ENCODE data around the gene CYP27C1. TPM values are rescaled to one million over a fixed set of nuclear protein-coding genes. Genes with fewer than 3 reads are reported as not detected.
"Not testable (repeated sequence)": the region's sequence is repeated elsewhere in the genome, so short reads cannot be mapped to it uniquely, and the experiment has no call there.

CYP27C1 gene
- total and polyA plus RNA-seq, 4 donors = 0.16 to 0.42 TPM; not detected in 2

- Histone ChIP-seq H3K4me3 (ENCODE audit: low read length in 2 of 2) (no peak overlapping the region), H3K27me3 (ENCODE audit: control insufficient read depth in 1 of 2, insufficient read depth in 2 of 2, low read length in 1 of 2) (no peaks in the 10 kb centered on the region), H3K36me3 (ENCODE audit: control insufficient read depth in 1 of 2, insufficient read depth in 2 of 2, low read length in 1 of 2) (no peaks in the 10 kb centered on the region), H3K9me3 (ENCODE audit: control insufficient read depth, low read length) (peaks cover 1% of the 10 kb centered on the region), H3K27ac (ENCODE audit: low read depth in 1 of 2, low read length in 2 of 2) (no peak overlapping the region), H3K4me1 (ENCODE audit: control insufficient read depth in 1 of 2, insufficient read depth in 2 of 2, low read length in 2 of 2) (no peaks in the 10 kb centered on the region)
- DNase-seq = no peak
- WGBS, 2 donors = 94% methylated on average over 14 of the region's 14 CpGs
- intact Hi-C loops (cut with DNase I) = no loop called here
- ATAC-seq (ENCODE audit: low FRiP score) = no peak
These were observed 2.4 kb downstream of the CYP27C1 start for GRCh38 chr2:127217470-127218325.

DNA sequence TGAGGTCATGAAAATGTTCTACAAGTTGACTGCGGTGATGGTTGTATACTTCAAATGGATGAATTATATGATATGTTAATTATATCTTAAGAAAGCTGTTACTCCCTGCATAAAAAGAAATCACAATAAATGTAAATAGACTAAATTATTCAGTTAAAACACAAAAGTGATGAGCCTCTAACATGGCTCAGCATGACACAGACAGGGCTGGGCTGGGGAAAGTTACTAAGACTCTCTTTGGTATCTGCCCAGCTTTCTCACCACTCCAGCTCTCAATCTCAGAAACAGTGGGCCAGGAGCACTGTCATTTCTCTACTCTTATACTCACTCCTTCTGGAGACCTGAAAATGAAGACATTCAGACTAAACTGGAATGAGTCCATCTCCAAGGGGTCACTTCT, 3.5 kb downstream of the CYP27C1 start:
- Histone ChIP-seq H3K27ac (ENCODE audit: low read depth in 1 of 2, low read length in 2 of 2) (no peak overlapping the region), H3K4me1 (ENCODE audit: control insufficient read depth in 1 of 2, insufficient read depth in 2 of 2, low read length in 2 of 2) (no peaks in the 10 kb centered on the region), H3K27me3 (ENCODE audit: control insufficient read depth in 1 of 2, insufficient read depth in 2 of 2, low read length in 1 of 2) (no peaks in the 10 kb centered on the region), H3K4me3 (ENCODE audit: low read length in 2 of 2) (no peak overlapping the region), H3K9me3 (ENCODE audit: control insufficient read depth, low read length) (peaks cover 1% of the 10 kb centered on the region), H3K36me3 (ENCODE audit: control insufficient read depth in 1 of 2, insufficient read depth in 2 of 2, low read length in 1 of 2) (no peaks in the 10 kb centered on the region)
- 97 to 99% methylated on average over 1 of the region's 1 CpG for whole genome bisulfite sequencing, 2 donors
- DNase-seq (no peak), ATAC-seq (ENCODE audit: low FRiP score) (no peak)
- intact Hi-C loops (cut with DNase I) = no loop called here

DNA sequence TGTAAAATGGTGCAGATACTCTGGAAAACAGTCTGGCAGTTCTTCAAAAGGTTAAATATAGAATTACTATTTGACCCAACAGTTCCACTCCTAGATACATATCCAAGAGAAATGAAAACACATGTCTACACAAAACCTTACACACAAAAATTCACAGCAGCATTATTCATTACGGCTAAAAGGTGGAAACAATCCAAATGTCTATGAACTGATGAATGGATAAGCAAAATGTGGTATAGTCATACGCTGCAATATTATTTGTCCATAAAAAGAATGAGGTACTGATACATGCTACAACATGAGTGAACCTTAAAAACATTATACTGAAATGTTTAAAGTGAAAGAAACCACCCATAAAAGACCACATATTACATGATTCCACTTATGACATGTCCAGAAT, 4.0 kb downstream of the CYP27C1 start:
- Histone ChIP-seq H3K27me3 (ENCODE audit: control insufficient read depth in 1 of 2, insufficient read depth in 2 of 2, low read length in 1 of 2) (no peaks in the 10 kb centered on the region), H3K36me3 (ENCODE audit: control insufficient read depth in 1 of 2, insufficient read depth in 2 of 2, low read length in 1 of 2) (no peaks in the 10 kb centered on the region), H3K4me1 (ENCODE audit: control insufficient read depth in 1 of 2, insufficient read depth in 2 of 2, low read length in 2 of 2) (no peaks in the 10 kb centered on the region), H3K4me3 (ENCODE audit: low read length in 2 of 2) (no peak overlapping the region), H3K27ac (ENCODE audit: low read depth in 1 of 2, low read length in 2 of 2) (no peak overlapping the region), H3K9me3 (ENCODE audit: control insufficient read depth, low read length) (peaks cover 1% of the 10 kb centered on the region)
- 37 to 54% methylated on average over 2 of the region's 2 CpGs for WGBS, 2 donors
- intact Hi-C loops (cut with DNase I) = no loop called here
- DNase-seq = no peak
- ATAC-seq (ENCODE audit: low FRiP score) = no peak

DNA sequence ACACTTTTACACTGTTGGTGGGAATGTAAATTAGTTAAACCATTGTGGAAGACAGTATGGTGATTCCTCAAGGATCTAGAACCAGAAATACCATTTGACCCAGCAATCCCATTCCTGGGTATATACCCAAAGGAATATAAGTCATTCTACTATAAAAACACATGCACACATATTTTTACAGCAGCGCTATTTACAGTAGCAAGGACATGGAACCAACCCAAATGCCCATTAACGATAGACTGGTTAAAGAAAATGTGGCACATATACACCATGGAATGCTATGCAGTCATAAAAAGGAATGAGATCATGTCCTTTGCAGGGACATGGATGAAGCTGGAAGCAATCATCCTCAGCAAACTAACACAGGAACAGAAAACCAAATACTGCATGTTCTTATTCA, 5.9 kb downstream of the CYP27C1 start:
- ATAC-seq (ENCODE audit: low FRiP score); DNase-seq; H3K27me3 ChIP-seq (ENCODE audit: control insufficient read depth in 1 of 2, insufficient read depth in 2 of 2, low read length in 1 of 2); H3K36me3 ChIP-seq (ENCODE audit: control insufficient read depth in 1 of 2, insufficient read depth in 2 of 2, low read length in 1 of 2); H3K9me3 ChIP-seq (ENCODE audit: control insufficient read depth, low read length); intact Hi-C loops (cut with DNase I); H3K4me3 ChIP-seq (ENCODE audit: low read length in 2 of 2); H3K4me1 ChIP-seq (ENCODE audit: control insufficient read depth in 1 of 2, insufficient read depth in 2 of 2, low read length in 2 of 2); H3K27ac ChIP-seq (ENCODE audit: low read depth in 1 of 2, low read length in 2 of 2): not testable (repeated sequence)
- 64% methylated on average over 2 of the region's 2 CpGs for WGBS, 2 donors

- Histone ChIP-seq H3K4me1 (ENCODE audit: control insufficient read depth in 1 of 2, insufficient read depth in 2 of 2, low read length in 2 of 2) (no peaks in the 10 kb centered on the region), H3K27ac (ENCODE audit: low read depth in 1 of 2, low read length in 2 of 2) (no peak overlapping the region), H3K36me3 (ENCODE audit: control insufficient read depth in 1 of 2, insufficient read depth in 2 of 2, low read length in 1 of 2) (no peaks in the 10 kb centered on the region), H3K27me3 (ENCODE audit: control insufficient read depth in 1 of 2, insufficient read depth in 2 of 2, low read length in 1 of 2) (peaks cover 0 to 2% of the 10 kb centered on the region in 2 donors), H3K9me3 (ENCODE audit: control insufficient read depth, low read length) (peaks cover 1% of the 10 kb centered on the region), H3K4me3 (ENCODE audit: low read length in 2 of 2) (no peak overlapping the region)
- ATAC-seq (ENCODE audit: low FRiP score) = no peak
- intact Hi-C loops (cut with DNase I) = no loop called here
- WGBS, 2 donors = 79 to 84% methylated on average over 4 of the region's 4 CpGs
- no peak for DNase-seq
These were observed 11.8 kb downstream of the CYP27C1 start for GRCh38 chr2:127208313-127208712.

DNA sequence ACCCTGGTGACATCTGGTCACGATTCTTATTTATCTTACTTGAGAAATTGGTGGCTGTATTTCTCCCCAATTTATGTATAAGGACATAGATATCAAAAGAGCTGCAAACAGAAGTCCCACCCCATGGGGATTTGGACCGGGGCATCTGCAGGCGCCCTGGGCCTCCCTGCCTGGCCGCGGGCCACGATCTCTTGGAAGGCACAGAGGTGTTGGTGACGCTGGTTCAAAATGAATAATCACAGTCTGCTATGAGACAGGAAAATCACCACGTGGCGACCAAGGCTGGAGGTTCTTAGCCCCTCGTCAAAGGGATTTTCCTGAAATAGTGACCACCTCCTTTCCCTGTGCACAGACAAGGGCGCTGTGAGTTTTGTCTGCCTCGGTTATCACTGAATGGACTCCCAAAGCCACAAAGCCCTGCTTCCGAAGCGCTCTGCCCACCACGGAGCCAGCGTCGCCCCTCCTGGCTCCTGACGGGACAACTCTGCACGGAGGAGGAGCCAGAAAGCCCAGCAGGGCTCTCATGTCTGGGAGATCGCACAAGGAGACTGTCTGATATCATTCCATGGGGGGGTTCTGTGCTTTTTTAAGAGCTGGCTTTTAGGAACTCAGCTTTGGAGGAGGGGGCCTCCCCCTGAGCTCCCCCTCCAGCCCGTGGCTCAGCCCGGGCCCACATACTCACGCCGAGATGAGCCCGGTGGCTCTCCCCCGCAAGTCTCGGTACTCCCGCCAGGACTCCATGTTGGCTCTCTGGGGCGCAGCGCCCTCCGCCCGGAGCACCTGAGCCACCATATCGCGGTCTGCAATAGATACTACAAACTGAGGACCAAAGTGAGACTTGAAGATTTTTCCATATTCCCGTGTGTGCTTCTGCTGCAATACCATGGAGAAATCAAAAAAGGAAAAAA, 14.6 kb downstream of the CYP27C1 start:
- Histone ChIP-seq H3K27me3 (ENCODE audit: control insufficient read depth in 1 of 2, insufficient read depth in 2 of 2, low read length in 1 of 2) (peaks cover 0 to 2% of the 10 kb centered on the region in 2 donors), H3K27ac (ENCODE audit: low read depth in 1 of 2, low read length in 2 of 2) (no peak overlapping the region), H3K4me3 (ENCODE audit: low read length in 2 of 2) (no peak overlapping the region), H3K4me1 (ENCODE audit: control insufficient read depth in 1 of 2, insufficient read depth in 2 of 2, low read length in 2 of 2) (no peaks in the 10 kb centered on the region), H3K9me3 (ENCODE audit: control insufficient read depth, low read length) (peaks cover 1% of the 10 kb centered on the region), H3K36me3 (ENCODE audit: control insufficient read depth in 1 of 2, insufficient read depth in 2 of 2, low read length in 1 of 2) (no peaks in the 10 kb centered on the region)
- ATAC-seq (ENCODE audit: low FRiP score) = no peak
- peak in 1 of 2 donors; percentile 41 for DNase-seq
- intact Hi-C loops (cut with DNase I) = no loop called here
- 64 to 72% methylated on average over 35 of the region's 35 CpGs for WGBS, 2 donors

- no peak for ATAC-seq (ENCODE audit: low FRiP score)
- H3K27ac ChIP-seq (ENCODE audit: low read depth in 1 of 2, low read length in 2 of 2) = no peak overlapping the region
These were observed 18.6 kb downstream of the CYP27C1 start for GRCh38 chr2:127201452-127201851.

GRCh38 chr2:127200962-127201361, 19.1 kb downstream of the CYP27C1 start:
- 94 to 96% methylated on average over 7 of the region's 7 CpGs for WGBS, 2 donors
- intact Hi-C loops (cut with DNase I) = no loop called here
- H3K4me3 ChIP-seq (ENCODE audit: low read length in 2 of 2) = no peak overlapping the region
- H3K9me3 ChIP-seq (ENCODE audit: control insufficient read depth, low read length) = no peaks in the 10 kb centered on the region
- no peaks in the 10 kb centered on the region for H3K36me3 ChIP-seq (ENCODE audit: control insufficient read depth in 1 of 2, insufficient read depth in 2 of 2, low read length in 1 of 2)
- H3K27ac ChIP-seq (ENCODE audit: low read depth in 1 of 2, low read length in 2 of 2) = no peak overlapping the region
- H3K4me1 ChIP-seq (ENCODE audit: control insufficient read depth in 1 of 2, insufficient read depth in 2 of 2, low read length in 2 of 2) = no peaks in the 10 kb centered on the region
- H3K27me3 ChIP-seq (ENCODE audit: control insufficient read depth in 1 of 2, insufficient read depth in 2 of 2, low read length in 1 of 2) = no peaks in the 10 kb centered on the region
- DNase-seq = no peak
- ATAC-seq (ENCODE audit: low FRiP score) = no peak

More at GRCh38 chr2:127201452-127201851, 18.6 kb downstream of the CYP27C1 start:
- Histone ChIP-seq H3K36me3 (ENCODE audit: control insufficient read depth in 1 of 2, insufficient read depth in 2 of 2, low read length in 1 of 2) (no peaks in the 10 kb centered on the region), H3K9me3 (ENCODE audit: control insufficient read depth, low read length) (no peaks in the 10 kb centered on the region), H3K4me3 (ENCODE audit: low read length in 2 of 2) (no peak overlapping the region), H3K4me1 (ENCODE audit: control insufficient read depth in 1 of 2, insufficient read depth in 2 of 2, low read length in 2 of 2) (no peaks in the 10 kb centered on the region), H3K27me3 (ENCODE audit: control insufficient read depth in 1 of 2, insufficient read depth in 2 of 2, low read length in 1 of 2) (no peaks in the 10 kb centered on the region)
- 85 to 87% methylated on average over 5 of the region's 5 CpGs for WGBS, 2 donors
- DNase-seq = no peak
- intact Hi-C loops (cut with DNase I) = no loop called here

All from aorta (tissue), 5 donors.